ENCODE data around the gene PCCA.
"Not testable (repeated sequence)": the region's sequence is repeated elsewhere in the genome, so short reads cannot be mapped to it uniquely, and the experiment has no call there.

The PCCA gene

DNA sequence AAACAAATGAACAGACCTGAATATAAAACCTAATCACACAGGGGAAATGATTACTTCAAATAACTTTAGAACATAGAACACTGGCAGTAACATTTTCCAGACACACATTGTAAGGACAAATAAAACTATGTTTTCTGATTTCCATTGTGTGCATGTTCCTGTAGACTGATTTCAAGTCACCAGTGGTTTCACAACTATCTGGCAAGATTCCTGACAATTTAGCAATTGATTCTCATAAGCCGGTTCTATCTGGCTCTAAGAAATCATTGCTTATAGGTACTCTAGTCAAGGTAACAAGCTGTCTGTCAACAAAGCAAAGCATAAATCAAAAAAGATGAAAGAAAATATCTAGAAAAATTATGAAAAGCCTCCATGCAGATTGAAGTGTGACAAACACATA is 19.6 kb upstream of the PCCA start:
- H3K9me3 ChIP-seq = no peaks in the 10 kb centered on the region
- H3K36me3 ChIP-seq = no peaks in the 10 kb centered on the region
- peaks cover 25 to 26% of the 10 kb centered on the region in 2 experiments for H3K4me1 ChIP-seq (ENCODE audit: control insufficient read depth in 1 of 2, insufficient read depth in 1 of 2, low read depth in 1 of 2, low read length in 1 of 2)
- peak overlapping the region; percentile 70 for H3K27ac ChIP-seq
- TF ChIP-seq, protein P1, sequence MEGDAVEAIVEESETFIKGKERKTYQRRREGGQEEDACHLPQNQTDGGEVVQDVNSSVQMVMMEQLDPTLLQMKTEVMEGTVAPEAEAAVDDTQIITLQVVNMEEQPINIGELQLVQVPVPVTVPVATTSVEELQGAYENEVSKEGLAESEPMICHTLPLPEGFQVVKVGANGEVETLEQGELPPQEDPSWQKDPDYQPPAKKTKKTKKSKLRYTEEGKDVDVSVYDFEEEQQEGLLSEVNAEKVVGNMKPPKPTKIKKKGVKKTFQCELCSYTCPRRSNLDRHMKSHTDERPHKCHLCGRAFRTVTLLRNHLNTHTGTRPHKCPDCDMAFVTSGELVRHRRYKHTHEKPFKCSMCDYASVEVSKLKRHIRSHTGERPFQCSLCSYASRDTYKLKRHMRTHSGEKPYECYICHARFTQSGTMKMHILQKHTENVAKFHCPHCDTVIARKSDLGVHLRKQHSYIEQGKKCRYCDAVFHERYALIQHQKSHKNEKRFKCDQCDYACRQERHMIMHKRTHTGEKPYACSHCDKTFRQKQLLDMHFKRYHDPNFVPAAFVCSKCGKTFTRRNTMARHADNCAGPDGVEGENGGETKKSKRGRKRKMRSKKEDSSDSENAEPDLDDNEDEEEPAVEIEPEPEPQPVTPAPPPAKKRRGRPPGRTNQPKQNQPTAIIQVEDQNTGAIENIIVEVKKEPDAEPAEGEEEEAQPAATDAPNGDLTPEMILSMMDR (IDR thresholded peaks at IDR 0.05) = no peak
- peaks cover 34% of the 10 kb centered on the region for H3K27me3 ChIP-seq
- no peak overlapping the region for H3K4me3 ChIP-seq (ENCODE audit: low read depth in 1 of 2, low read length in 1 of 2)

GRCh38 chr13:100075700-100076587 is 12.9 kb upstream of the PCCA start:
- H3K27ac ChIP-seq = no peak overlapping the region
- TF ChIP-seq, protein P1 (IDR thresholded peaks at IDR 0.05) = no peak
- H3K36me3 ChIP-seq = no peaks in the 10 kb centered on the region
- H3K4me1 ChIP-seq (ENCODE audit: control insufficient read depth in 1 of 2, insufficient read depth in 1 of 2, low read depth in 1 of 2, low read length in 1 of 2) = no peaks in the 10 kb centered on the region
- peaks cover 16% of the 10 kb centered on the region for H3K27me3 ChIP-seq
- H3K9me3 ChIP-seq = no peaks in the 10 kb centered on the region
- no peak overlapping the region for H3K4me3 ChIP-seq (ENCODE audit: low read depth in 1 of 2, low read length in 1 of 2)

- not testable (repeated sequence) for H3K36me3 ChIP-seq; H3K27ac ChIP-seq; H3K9me3 ChIP-seq; H3K4me3 ChIP-seq (ENCODE audit: low read depth in 1 of 2, low read length in 1 of 2); H3K27me3 ChIP-seq; H3K4me1 ChIP-seq (ENCODE audit: control insufficient read depth in 1 of 2, insufficient read depth in 1 of 2, low read depth in 1 of 2, low read length in 1 of 2)
Observed at GRCh38 chr13:100079003-100079402, 9.9 kb upstream of the PCCA start.

DNA sequence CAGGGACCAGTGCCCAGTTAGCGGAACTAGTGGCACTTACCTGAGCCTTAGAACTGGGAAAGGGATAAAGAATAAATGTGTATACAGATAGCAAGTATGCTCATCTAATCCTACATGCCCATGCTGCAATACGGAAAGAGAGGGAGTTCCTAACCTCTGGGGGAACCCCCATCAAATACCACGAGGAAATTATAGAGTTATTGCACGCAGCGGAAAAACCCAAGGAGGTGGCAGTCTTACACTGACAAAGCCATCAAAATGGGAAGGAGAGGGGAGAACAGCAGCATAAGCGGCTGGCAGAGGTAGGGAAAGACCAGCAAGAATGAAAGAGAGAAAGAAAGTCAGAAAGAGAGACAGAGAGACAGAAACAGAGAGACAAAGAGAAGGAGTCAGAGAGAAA is 5.5 kb upstream of the PCCA start:
- not testable (repeated sequence) for H3K9me3 ChIP-seq; H3K36me3 ChIP-seq; H3K4me3 ChIP-seq (ENCODE audit: low read depth in 1 of 2, low read length in 1 of 2); H3K27ac ChIP-seq; H3K4me1 ChIP-seq (ENCODE audit: control insufficient read depth in 1 of 2, insufficient read depth in 1 of 2, low read depth in 1 of 2, low read length in 1 of 2)
- peaks cover 20% of the 10 kb centered on the region for H3K27me3 ChIP-seq

- Histone ChIP-seq H3K4me3 (ENCODE audit: low read depth in 1 of 2, low read length in 1 of 2) (peak overlapping the region; percentile 63 to 69), H3K9me3 (no peaks in the 10 kb centered on the region), H3K27me3 (peaks cover 54% of the 10 kb centered on the region), H3K4me1 (ENCODE audit: control insufficient read depth in 1 of 2, insufficient read depth in 1 of 2, low read depth in 1 of 2, low read length in 1 of 2) (peaks cover 11 to 18% of the 10 kb centered on the region in 2 experiments), H3K27ac (no peak overlapping the region), H3K36me3 (no peaks in the 10 kb centered on the region)
- TF ChIP-seq, protein P1 (IDR thresholded peaks at IDR 0.05) = no peak
Observed at GRCh38 chr13:100088273-100088643, 635 bp upstream of the PCCA start.

GRCh38 chr13:100089465-100090032 is 656 bp downstream of the PCCA start:
- TF ChIP-seq, protein P1 (IDR thresholded peaks at IDR 0.05) = no peak
- H3K27ac ChIP-seq = no peak overlapping the region
- H3K4me3 ChIP-seq (ENCODE audit: low read depth in 1 of 2, low read length in 1 of 2) = peak overlapping the region; percentile 63 to 69
- no peaks in the 10 kb centered on the region for H3K9me3 ChIP-seq
- peaks cover 54% of the 10 kb centered on the region for H3K27me3 ChIP-seq
- H3K36me3 ChIP-seq = no peaks in the 10 kb centered on the region
- H3K4me1 ChIP-seq (ENCODE audit: control insufficient read depth in 1 of 2, insufficient read depth in 1 of 2, low read depth in 1 of 2, low read length in 1 of 2) = peaks cover 11 to 18% of the 10 kb centered on the region in 2 experiments
